Keratinocyte (primary cell): ENCODE results near the gene EPHA3. TPM values are rescaled to one million over a fixed set of nuclear protein-coding genes. Genes with fewer than 3 reads are reported as not detected.

Experiments used
- DNase-seq: peaks from one replicate; pipeline ENCODE4 v3.0.0-alpha.2; 2011; ENCODE audit warnings: low read depth, missing footprints, low spot score
- FAIRE-seq: peaks from 2 replicates; lab custom pipeline; 2011; peaks lifted over from hg19 to GRCh38; lab: Jason Lieb, UNC
- H2AFZ ChIP-seq: 2 replicates; pipeline ENCODE4 v1.6.0; 2012; ENCODE audit warnings: low read length, control low read depth, inconsistent platforms; ENCODE audit not compliant: control insufficient read depth
- H3K27ac ChIP-seq: 2 replicates; pipeline ENCODE4 v1.5.1; 2011; ENCODE audit warnings: low read length; ENCODE audit not compliant: control insufficient read depth, insufficient read depth
- H3K27me3 ChIP-seq: 3 replicates; pipeline ENCODE4 v1.6.0; 2011; ENCODE audit warnings: low read length; ENCODE audit not compliant: control insufficient read depth, insufficient read depth; ENCODE audit errors: extremely low read depth
- H3K36me3 ChIP-seq, 2 experiments: 2 replicates in 1 of 2; 3 replicates in 1 of 2; pipeline ENCODE4 v1.5.1; 2011; ENCODE audit warnings: low read length in 2 of 2, mild to moderate bottlenecking in 1 of 2; ENCODE audit not compliant: control insufficient read depth in 2 of 2, insufficient read depth in 2 of 2; ENCODE audit errors: extremely low read depth in 1 of 2
- H3K4me1 ChIP-seq: 3 replicates; pipeline ENCODE4 v1.5.1; 2011; ENCODE audit warnings: low read length; ENCODE audit not compliant: control insufficient read depth, insufficient read depth; ENCODE audit errors: extremely low read depth
- H3K4me2 ChIP-seq: 3 replicates; pipeline ENCODE4 v1.6.0; 2011; ENCODE audit warnings: low read depth, low read length; ENCODE audit not compliant: control insufficient read depth, insufficient read depth; ENCODE audit errors: extremely low read depth
- H3K4me3 ChIP-seq, 3 experiments: fragments of 200-600 bp in 1 of 3; sonication (generic) in 1 of 3; 2 replicates in 2 of 3; 3 replicates in 1 of 3; pipeline ENCODE4 v1.5.1; 2011 to 2016; ENCODE audit warnings: low read length in 3 of 3, mild to moderate bottlenecking in 3 of 3, control low read depth in 2 of 3, inconsistent platforms in 1 of 3, low read depth in 1 of 3, mixed read lengths in 1 of 3, mixed run types in 1 of 3, moderate library complexity in 1 of 3; ENCODE audit not compliant: control insufficient read depth in 2 of 3, insufficient read depth in 2 of 3; ENCODE audit errors: extremely low read depth in 1 of 3
- H3K79me2 ChIP-seq: 2 replicates; pipeline ENCODE4 v1.6.0; 2012; ENCODE audit warnings: low read length; ENCODE audit not compliant: control insufficient read depth, insufficient read depth
- H3K9ac ChIP-seq: 3 replicates; pipeline ENCODE4 v1.6.0; 2011; ENCODE audit warnings: low read length; ENCODE audit not compliant: control insufficient read depth, insufficient read depth; ENCODE audit errors: extremely low read depth
- H3K9me1 ChIP-seq: 3 replicates; pipeline ENCODE4 v1.6.0; 2011; ENCODE audit warnings: low read length; ENCODE audit not compliant: control insufficient read depth, insufficient read depth; ENCODE audit errors: extremely low read depth
- H3K9me3 ChIP-seq: 2 replicates; pipeline ENCODE4 v1.5.1; 2012; ENCODE audit warnings: low read depth, low read length; ENCODE audit not compliant: control insufficient read depth
- H4K20me1 ChIP-seq: 3 replicates; pipeline ENCODE4 v1.6.0; 2011; ENCODE audit warnings: low read length; ENCODE audit not compliant: control insufficient read depth, insufficient read depth; ENCODE audit errors: extremely low read depth
- EZH2 ChIP-seq: IDR thresholded peaks from one replicate; pipeline ENCODE4 v1.6.1; 2012; ENCODE audit warnings: inconsistent platforms, mild to moderate bottlenecking, low read length, moderate library complexity
- dilution Hi-C: fragments of 300-500 bp; cut with MboI; formaldehyde crosslinking; loops from one replicate; pipeline ENCODE4 v1.7.0; 2020; ENCODE audit warnings: low sequenced_read_pairs; ENCODE audit not compliant: extremely low pct_ligation_motif_present
- polyA plus RNA-seq, 5 experiments: library from polyadenylated mRNA; depleted of rRNA in 3 of 5; stranded (reverse) in 3 of 5; stranded (forward) in 1 of 5; unstranded in 1 of 5; fragments of >200 nt; gene quantifications; 1 replicate in 1 of 5; 2 replicates in 3 of 5; 3 replicates in 1 of 5; pipeline versions ENCODE4 v1.2.1 to v1.2.3, GENCODE V29; 2011 to 2012; ENCODE audit warnings: missing spikeins in 2 of 5, low read depth in 1 of 5, low replicate concordance in 1 of 5
- TF ChIP-seq, protein P1 (sequence below), 3 experiments: IDR thresholded peaks in 1 of 3; conservative IDR thresholded peaks in 1 of 3; optimal IDR thresholded peaks in 1 of 3; 2 replicates in 2 of 3; 3 replicates in 1 of 3; pipeline versions ENCODE3 to v1.5.1; 2011; ENCODE audit warnings: low read length in 3 of 3, mild to moderate bottlenecking in 3 of 3, moderate library complexity in 2 of 3, control low read depth in 1 of 3, inconsistent platforms in 1 of 3; ENCODE audit not compliant: insufficient read depth in 2 of 3; ENCODE audit errors: extremely low read depth in 1 of 3

EPHA3 gene
- polyA plus RNA-seq, 1 donor (not counting 4 experiments of a cell fraction or from before 2014, with no cell fraction given): 0.13 TPM

DNA sequence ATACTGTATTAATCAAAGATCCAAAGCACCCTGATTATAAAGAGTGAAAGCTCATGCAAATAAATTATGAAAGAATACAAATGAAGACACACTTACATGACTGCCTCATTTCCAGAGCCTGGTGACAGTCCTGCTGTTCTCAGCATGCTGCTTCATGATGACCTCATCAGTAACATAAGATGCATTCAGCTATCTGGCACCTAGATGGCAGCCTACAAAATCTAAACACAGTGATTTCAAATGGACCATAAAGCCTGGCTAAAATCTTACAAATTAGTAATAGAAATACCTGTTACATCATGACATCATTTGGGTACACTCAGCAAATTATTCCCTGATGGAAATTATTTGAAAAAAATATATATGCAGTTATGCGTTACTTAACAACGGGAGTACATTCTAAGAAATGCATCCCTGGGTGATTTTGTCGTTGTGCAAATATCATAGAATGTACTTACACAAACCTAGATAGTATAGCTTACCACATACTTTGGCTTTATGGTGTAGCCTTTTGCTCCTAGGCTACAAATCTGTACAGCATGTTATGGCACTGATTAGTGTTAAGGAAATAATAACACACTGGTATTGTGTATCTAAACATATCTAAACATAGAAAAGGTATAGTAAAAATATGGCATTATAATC is 207.2 kb downstream of the EPHA3 start:
- Histone ChIP-seq H3K27ac (no peak overlapping the region), H3K9me3 (no peaks in the 10 kb centered on the region), H3K9ac (no peak overlapping the region), H3K4me2 (no peak overlapping the region), H2AFZ (no peak overlapping the region), H3K4me1 (no peaks in the 10 kb centered on the region), H3K27me3 (no peaks in the 10 kb centered on the region), H3K9me1 (no peaks in the 10 kb centered on the region), H3K4me3 (no peak overlapping the region), H3K79me2 (no peaks in the 10 kb centered on the region), H4K20me1 (no peaks in the 10 kb centered on the region), H3K36me3 (no peaks in the 10 kb centered on the region)
- dilution Hi-C loops: no loop called here
- FAIRE-seq: no peak
- no peak for TF ChIP-seq EZH2
- TF ChIP-seq, protein P1, sequence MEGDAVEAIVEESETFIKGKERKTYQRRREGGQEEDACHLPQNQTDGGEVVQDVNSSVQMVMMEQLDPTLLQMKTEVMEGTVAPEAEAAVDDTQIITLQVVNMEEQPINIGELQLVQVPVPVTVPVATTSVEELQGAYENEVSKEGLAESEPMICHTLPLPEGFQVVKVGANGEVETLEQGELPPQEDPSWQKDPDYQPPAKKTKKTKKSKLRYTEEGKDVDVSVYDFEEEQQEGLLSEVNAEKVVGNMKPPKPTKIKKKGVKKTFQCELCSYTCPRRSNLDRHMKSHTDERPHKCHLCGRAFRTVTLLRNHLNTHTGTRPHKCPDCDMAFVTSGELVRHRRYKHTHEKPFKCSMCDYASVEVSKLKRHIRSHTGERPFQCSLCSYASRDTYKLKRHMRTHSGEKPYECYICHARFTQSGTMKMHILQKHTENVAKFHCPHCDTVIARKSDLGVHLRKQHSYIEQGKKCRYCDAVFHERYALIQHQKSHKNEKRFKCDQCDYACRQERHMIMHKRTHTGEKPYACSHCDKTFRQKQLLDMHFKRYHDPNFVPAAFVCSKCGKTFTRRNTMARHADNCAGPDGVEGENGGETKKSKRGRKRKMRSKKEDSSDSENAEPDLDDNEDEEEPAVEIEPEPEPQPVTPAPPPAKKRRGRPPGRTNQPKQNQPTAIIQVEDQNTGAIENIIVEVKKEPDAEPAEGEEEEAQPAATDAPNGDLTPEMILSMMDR (optimal IDR thresholded peaks at IDR 0.05 in 1 of 3, IDR thresholded peaks at IDR 0.05 in 1 of 3, conservative IDR thresholded peaks at IDR 0.05 in 1 of 3; ENCODE audit: extremely low read depth in 1 of 3, insufficient read depth in 2 of 3, low read length in 3 of 3): peak in 1 of 3 experiments; percentile 13
- no peak for DNase-seq

DNA sequence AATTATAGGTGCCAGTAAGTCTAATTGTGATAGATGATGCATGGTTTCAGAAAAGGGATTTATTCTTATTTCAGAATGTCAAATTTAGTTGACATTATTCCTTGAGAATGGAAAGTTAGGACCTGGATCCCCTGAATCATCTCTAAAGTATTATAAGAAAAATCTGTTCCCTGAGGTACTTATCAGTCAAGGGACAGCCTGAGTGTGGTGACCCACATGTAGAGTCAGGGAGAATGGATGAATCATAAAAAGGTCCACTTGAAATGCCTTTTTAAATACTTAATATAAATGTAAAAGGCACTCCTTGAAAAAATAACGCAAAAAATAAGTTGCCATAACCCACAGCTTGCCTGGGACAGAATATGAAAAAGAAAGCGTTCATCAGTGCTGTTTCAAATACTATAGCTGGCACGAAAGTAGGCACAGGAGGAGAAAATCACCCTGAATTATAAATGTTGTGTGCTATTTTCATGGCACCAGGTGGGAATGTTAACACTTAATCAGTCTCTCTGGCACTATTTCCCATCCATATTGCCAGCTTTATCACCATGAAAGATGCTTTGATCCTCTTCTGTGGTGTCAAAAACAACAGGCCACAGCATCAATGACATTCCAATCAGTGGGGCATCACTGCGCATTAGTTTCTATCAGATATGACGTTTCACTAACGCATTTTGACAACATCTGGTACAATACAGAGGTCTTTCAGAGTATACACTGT is 208.5 kb downstream of the EPHA3 start:
- Histone ChIP-seq H3K9me1 (no peaks in the 10 kb centered on the region), H3K9ac (no peak overlapping the region), H2AFZ (no peak overlapping the region), H3K4me3 (no peak overlapping the region), H3K4me1 (no peaks in the 10 kb centered on the region), H3K9me3 (no peaks in the 10 kb centered on the region), H3K36me3 (no peaks in the 10 kb centered on the region), H4K20me1 (no peaks in the 10 kb centered on the region), H3K27me3 (no peaks in the 10 kb centered on the region), H3K79me2 (no peaks in the 10 kb centered on the region), H3K4me2 (no peak overlapping the region), H3K27ac (no peak overlapping the region)
- dilution Hi-C loops: no loop called here
- no peak for DNase-seq
- TF ChIP-seq EZH2: no peak
- TF ChIP-seq, protein P1 (optimal IDR thresholded peaks at IDR 0.05 in 1 of 3, IDR thresholded peaks at IDR 0.05 in 1 of 3, conservative IDR thresholded peaks at IDR 0.05 in 1 of 3; ENCODE audit: extremely low read depth in 1 of 3, insufficient read depth in 2 of 3, low read length in 3 of 3): no peak
- no peak for FAIRE-seq
